ENCODE data around the gene RUNX3.

The RUNX3 gene

DNA sequence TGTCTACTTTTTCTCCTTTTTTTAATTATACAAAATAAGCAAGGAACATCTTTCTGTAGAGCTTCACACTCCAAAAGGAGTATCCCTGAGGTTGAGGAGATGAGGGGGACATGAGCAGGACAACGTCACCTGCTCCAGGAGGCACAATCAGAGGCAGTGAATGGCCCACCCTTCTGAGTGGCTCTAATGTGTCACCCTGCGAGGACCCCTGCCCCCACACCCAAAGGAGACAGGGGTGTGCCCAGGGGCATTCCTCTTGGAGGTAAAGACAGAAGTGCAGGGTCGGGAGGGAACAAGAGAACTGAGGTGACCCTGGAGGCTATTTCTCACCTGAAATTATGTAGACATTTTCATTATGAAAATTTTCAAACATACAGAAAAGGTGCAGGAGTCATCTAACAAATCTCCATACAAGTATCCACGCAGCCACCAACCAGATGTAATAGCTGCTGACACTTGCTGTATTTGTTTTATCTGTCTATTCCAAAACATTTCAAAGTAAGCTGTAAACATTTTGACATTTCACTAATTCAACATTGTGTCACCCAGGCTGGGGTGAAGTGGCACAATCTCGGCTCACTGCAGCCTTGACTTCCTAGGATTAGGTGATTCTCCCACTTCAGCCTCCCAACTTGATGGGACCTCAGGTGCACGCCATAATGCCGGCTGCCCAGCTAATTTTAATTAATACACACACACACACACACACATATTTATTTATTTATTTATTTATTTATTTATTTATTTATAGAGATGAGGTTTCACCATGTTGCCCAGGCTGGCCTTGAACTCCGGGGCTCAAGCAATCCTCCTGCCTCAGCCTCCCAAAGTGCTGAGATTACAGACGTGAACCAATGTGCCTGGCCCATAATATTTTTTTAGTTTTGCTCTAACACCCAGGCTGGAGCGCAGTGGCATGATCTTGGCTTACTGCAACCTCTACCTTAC lies 70.7 kb downstream of the RUNX3 start:
- no peak for DNase-seq

DNA sequence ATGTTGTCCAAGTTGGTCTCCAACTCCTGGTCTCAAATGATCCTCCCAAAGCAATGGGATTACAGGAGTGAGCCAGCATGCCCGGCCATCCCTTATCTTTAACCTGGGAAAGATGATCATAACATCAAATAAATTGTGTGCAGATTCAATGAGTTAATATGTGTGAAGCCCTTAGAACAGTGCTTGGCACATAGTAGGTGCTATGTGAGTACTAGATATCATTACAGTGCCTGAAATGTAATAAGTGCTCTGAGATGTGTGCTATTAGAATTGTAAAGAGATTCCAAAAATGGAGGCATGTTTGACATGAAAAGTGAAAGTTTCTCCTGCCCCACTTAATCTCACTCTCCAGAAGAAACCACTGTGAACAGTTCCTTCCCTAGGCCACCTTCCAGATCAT lies 71.8 kb downstream of the RUNX3 start:
- no peak for DNase-seq

DNA sequence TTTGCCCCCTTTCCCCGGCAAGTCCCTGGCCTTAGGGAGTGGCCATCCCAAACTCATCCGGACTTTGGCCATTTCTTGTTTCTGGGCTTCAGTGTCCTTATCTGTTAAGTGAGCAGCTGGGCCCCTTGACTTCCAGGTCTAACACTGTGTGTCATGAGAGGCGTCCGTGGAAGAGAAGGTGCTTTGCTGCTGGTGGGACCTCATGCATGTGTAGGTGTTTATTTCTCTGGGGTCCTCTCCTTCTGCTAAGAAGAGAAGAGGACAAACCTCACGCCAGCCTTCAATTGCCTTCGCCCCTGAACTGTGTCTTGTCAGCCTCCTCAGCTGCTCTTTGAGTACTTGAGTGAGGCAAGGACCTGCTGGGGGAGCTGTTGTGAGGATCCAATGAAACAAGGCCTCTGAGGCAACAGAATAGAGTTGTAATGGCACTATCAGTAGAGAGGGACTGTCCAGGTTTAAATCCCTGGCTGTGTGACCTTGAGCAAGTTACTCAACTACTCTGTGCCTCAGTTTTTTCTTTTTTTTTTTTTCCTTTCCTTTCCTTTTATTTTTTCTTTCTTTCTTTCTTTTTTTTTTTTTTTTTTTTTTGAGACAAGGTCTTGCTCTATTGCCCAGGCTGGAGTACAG lies 72.5 kb downstream of the RUNX3 start:
- DNase-seq, result no peak

DNA sequence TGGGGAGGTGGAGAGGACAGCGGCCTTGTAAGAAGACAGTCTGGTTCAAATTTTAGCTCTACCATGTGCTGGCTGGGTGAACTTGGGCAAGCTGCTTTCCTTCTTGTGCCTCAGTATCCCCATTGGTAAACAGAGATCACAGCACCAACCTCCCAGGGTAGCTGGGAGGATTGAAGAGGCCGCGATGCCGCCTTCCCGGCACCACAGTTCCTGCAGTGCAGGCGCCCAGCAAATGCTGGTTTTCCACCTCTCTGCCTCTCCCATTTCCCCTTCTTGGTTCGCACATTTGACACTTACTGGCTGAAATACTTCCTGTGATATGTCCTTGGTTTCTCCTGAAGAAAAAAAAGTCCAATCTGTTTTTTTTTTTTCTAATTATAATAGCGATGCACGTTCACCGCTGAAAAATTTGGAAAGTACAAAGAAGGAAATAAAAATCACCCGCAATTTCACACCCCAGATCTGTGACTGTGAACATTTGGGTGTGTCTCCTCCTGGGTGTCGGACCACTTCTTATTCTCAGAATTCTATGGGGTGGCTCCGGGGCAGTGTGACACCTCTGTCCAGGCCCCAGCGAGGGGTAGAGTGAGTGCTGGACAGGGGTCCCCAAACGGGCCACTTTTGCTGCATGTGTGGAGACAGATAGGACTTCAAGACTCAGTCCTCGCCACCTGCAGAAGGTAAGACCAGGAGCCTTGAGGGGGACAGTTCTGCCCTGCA lies 73.1 kb downstream of the RUNX3 start:
- no peak for DNase-seq

DNA sequence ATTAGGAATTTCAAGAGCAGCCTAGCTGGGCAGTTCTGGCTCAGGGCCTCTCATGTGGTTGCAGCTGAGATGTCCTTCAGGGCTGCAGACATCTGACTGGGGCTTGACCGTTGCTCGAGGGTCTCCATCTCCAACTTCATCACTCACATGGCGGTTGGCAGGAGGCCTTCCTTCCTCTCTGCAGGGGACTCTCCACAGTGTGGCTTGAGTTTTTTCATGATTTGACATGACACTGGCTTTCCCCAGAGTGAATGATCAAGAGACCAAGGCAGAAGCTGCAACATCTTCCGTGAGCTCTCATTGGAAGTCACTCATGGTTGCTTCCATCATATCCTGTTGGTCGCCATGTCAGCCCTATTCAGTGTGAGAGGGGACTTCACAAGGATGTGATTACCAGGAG lies 74.6 kb downstream of the RUNX3 start:
- no peak for DNase-seq

DNA sequence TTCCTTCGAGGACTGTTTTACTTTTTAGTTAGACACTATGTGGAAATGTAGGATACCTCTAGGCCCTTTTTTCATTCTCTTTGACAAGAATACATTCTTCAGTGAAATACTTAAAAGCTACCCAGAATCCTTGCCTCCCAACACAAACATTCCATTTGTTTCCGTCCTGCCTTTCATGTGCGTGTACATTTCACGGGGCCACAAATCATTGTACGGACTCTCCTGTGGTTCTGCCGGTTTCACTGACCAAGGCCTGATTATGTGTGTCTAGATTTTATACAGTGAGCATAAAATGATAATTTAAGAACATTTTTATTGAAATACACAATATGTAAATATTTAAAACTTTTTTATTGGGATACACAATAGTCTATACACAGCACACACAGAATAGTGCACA lies 76.4 kb downstream of the RUNX3 start:
- no peak for DNase-seq

DNA sequence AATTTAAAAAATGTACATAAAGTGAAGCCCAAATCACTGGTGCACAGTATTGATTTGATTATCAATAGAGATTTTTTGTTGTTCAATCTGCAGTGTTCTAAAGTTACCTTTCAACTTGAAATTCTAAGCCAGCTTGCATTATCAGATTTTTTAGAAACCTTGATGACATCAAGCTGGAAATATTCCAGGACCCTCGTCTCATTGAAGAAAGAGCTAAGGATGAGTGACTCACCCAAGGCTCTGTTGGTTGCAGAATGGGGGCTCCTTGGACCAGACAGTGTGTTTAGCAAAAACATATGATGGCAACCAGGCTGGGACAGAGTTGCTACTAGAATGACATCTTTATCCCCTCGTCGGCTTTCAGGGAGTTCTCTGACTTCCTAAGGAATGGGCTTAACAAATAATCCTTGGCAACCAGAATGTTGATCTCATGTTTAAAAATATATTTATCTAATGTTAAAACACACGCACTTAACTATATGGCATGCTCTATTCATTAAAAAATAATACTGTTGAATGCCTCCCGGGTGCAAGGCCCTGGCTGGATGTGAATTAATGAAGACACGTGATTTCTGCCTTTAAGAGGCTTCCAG lies 79.7 kb downstream of the RUNX3 start:
- DNase-seq, result no peak

DNA sequence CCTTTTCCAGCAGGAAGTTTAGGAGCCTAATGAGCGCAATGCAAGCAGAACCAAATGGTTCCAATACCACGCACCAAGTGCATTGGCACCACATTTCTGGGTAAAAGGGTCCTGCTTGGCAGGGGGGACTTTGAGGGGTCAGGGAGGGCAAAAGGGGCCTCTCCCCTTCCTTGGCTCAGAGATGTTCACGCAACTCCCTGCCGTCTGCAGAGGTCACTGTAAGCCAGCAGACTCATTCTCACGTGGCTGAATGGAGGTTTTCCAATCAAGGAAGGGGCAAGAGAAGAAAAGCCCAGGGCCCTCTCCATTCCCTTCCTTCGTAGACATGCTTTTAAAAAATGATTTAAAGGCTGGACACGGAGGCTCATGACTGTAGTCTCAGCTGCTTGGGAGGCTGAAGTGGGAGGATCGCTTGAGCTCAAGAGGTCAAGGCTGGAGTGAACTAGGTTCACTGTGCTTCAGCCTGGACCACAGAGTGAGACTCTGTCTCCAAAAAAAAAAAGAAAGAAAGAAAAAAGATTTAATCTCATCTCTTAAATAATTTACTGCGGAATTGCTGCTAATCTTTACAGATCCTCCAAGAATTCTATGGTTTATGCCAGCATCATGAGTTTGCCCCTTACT lies 80.3 kb downstream of the RUNX3 start:
- DNase-seq, result peak; percentile 45 to 63

Measured in AML-193 (cell line).